GM21786 (cell line): Measurements from ENCODE around the gene ACYP1.

Source experiments
- ATAC-seq: cut with Tn5 transposase; IDR thresholded peaks from one replicate; pipeline ENCODE4 v1.9.1; 2021; ENCODE audit not compliant: unreplicated experiment

Gene ACYP1

GRCh38 chr14:75040959-75041358 is 22.9 kb downstream of the ACYP1 start:
- ATAC-seq = no peak

GRCh38 chr14:75040507-75040906 is 23.3 kb downstream of the ACYP1 start:
- ATAC-seq = no peak

GRCh38 chr14:75032939-75033338 is 30.9 kb downstream of the ACYP1 start:
- no peak for ATAC-seq

GRCh38 chr14:75030147-75030546 is 33.7 kb downstream of the ACYP1 start:
- no peak for ATAC-seq

- no peak for ATAC-seq
These were observed 37.9 kb downstream of the ACYP1 start for GRCh38 chr14:75025876-75026275.

- no peak for ATAC-seq
These were observed 38.7 kb downstream of the ACYP1 start for GRCh38 chr14:75025082-75025481.

GRCh38 chr14:75023108-75023507 is 40.7 kb downstream of the ACYP1 start:
- no peak for ATAC-seq

GRCh38 chr14:75022655-75023054 is 41.2 kb downstream of the ACYP1 start:
- ATAC-seq = no peak

- ATAC-seq = no peak
These were observed 45.1 kb downstream of the ACYP1 start for GRCh38 chr14:75018694-75019093.

- no peak for ATAC-seq
These were observed 47.0 kb downstream of the ACYP1 start for GRCh38 chr14:75016815-75017214.

GRCh38 chr14:75015496-75015895 is 48.3 kb downstream of the ACYP1 start:
- no peak for ATAC-seq

- ATAC-seq = no peak
These were observed 50.5 kb downstream of the ACYP1 start for GRCh38 chr14:75013290-75013689.

GRCh38 chr14:75011356-75011994 is 52.3 kb downstream of the ACYP1 start:
- no peak for ATAC-seq

- no peak for ATAC-seq
These were observed 53.2 kb downstream of the ACYP1 start for GRCh38 chr14:75010472-75011093.

GRCh38 chr14:75009176-75009575 is 54.6 kb downstream of the ACYP1 start:
- ATAC-seq = no peak

GRCh38 chr14:75005357-75005756 is 58.5 kb downstream of the ACYP1 start:
- ATAC-seq = no peak

GRCh38 chr14:75003250-75004027 is 60.4 kb downstream of the ACYP1 start:
- no peak for ATAC-seq
